Adrenal gland (tissue), 12 donors: ENCODE measurements around the gene PGAM5. TPM values are rescaled to one million over a fixed set of nuclear protein-coding genes. Genes with fewer than 3 reads are reported as not detected.
"Not testable (repeated sequence)": the region's sequence is repeated elsewhere in the genome, so short reads cannot be mapped to it uniquely, and the experiment has no call there.

Experiments
- DNase-seq, 7 donors: peaks; one replicate each; pipeline ENCODE4 v3.0.0-alpha.2; 2019 to 2020
- H3K27ac ChIP-seq, 5 donors: fragments of 200-600 bp; sonication (generic) in 4 of 5; 1 replicate in 3 of 5; 2 replicates in 2 of 5; pipeline versions ENCODE4 v1.5.1 to v1.8.0; 2016 to 2020; ENCODE audit warnings: mild to moderate bottlenecking in 1 of 5
- H3K27me3 ChIP-seq: fragments of 200-600 bp; 2 replicates; pipeline ENCODE4 v1.8.0; 2021
- H3K36me3 ChIP-seq, 2 donors: fragments of 200-600 bp; replicated peaks in 1 of 2; 1 replicate in 1 of 2; 2 replicates in 1 of 2; pipeline versions ENCODE4 v1.5.1 to v1.8.0; 2018 to 2022
- H3K4me1 ChIP-seq, 2 donors: fragments of 200-600 bp; replicated peaks in 1 of 2; 1 replicate in 1 of 2; 2 replicates in 1 of 2; pipeline versions ENCODE4 v1.5.1 to v1.8.0; 2018 to 2021
- H3K4me3 ChIP-seq, 4 donors: fragments of 200-600 bp; sonication (generic) in 3 of 4; one replicate each; pipeline ENCODE4 v1.5.1; 2016 to 2018
- H3K9me3 ChIP-seq, 3 donors: fragments of 200-600 bp; sonication (generic) in 1 of 3; replicated peaks in 1 of 3; 1 replicate in 2 of 3; 2 replicates in 1 of 3; pipeline versions ENCODE4 v1.5.1 to v1.8.0; 2016 to 2021
- CTCF ChIP-seq, 6 experiments: fragments of 450-650 bp in 4 of 6; fragments of 200-600 bp in 2 of 6; sonication (generic) in 1 of 6; IDR thresholded peaks; 1 replicate in 5 of 6; 2 replicates in 1 of 6; pipeline versions ENCODE4 v1.5.1 to v1.8.0; 2016 to 2021; ENCODE audit warnings: antibody characterized with exemption in 6 of 6, mild to moderate bottlenecking in 2 of 6, moderate library complexity in 1 of 6
- POLR2A ChIP-seq, 2 donors: fragments of 450-650 bp; IDR thresholded peaks; one replicate each; pipeline ENCODE4 v1.6.1; 2017; ENCODE audit warnings: antibody characterized with exemption in 2 of 2, mild to moderate bottlenecking in 2 of 2, moderate library complexity in 1 of 2
- WGBS, 4 donors: extraction: QIAGEN DNeasy Blood & Tissue Kit in 2 of 4; methylation state at CpG; one replicate each; pipeline versions ENCODE4 v1.1.5 to v1.1.7; 2013 to 2017; 5-methylcytosine and 5-hydroxymethylcytosine counted together
- intact Hi-C, 2 donors: fragments of 100-400 bp; cut with DNase I; formaldehyde crosslinking; loops; one replicate each; pipeline versions ENCODE4 v1.14.1 to v1.15.0; 2022 to 2023
- polyA plus RNA-seq, 3 donors: library from polyadenylated mRNA; stranded (reverse); fragments of 200-250 nt in 2 of 3; fragments of 350-450 nt in 1 of 3; fragmentation: Illumina TruSeq in 1 of 3; extraction: RNeasy Lipid Tissue Mini Kit (QIAGEN cat#74804) in 1 of 3; gene quantifications; one replicate each; pipeline ENCODE4 v1.2.3, GENCODE V29; 2013 to 2014
- total RNA-seq, 9 donors: library from RNA; depleted of rRNA in 4 of 9; stranded (reverse); fragments of >200 nt in 4 of 9; fragments of 120-200 nt in 1 of 9; fragmentation: NEBNext Ultra II Directional in 1 of 9; extraction: Animal tissue kit (Norgen Biotek cat#: 25700) in 1 of 9; gene quantifications; one replicate each; pipeline versions ENCODE4 v1.1.0 to v1.2.4, GENCODE V29; 2013 to 2023
- donor health status: healthy with polysubstance abuse.
- donor health status: Bipolar disorder and iron deficiency.
- donor health status: DM: yes; HTN: yes; CAD: no.
- donor health status: DM: no; HTN: no; CAD: no.
- donor health status: DM: no; HTN: no; CAD: no.
- donor health status: DM: yes; HTN: yes; CAD: no.

Gene PGAM5
- total and polyA plus RNA-seq, 12 donors, result 12.7 to 53.6 (median 33.2) TPM

GRCh38 chr12:132690112-132690511, 20.5 kb upstream of the PGAM5 start:
- no peak for TF ChIP-seq CTCF (IDR thresholded peaks at IDR 0.05)
- no peak for TF ChIP-seq POLR2A (IDR thresholded peaks at IDR 0.05)
- intact Hi-C loops, result no loop called here
- Histone ChIP-seq H3K27me3 (no peaks in the 10 kb centered on the region), H3K4me3 (no peak overlapping the region), H3K4me1 (peaks cover 6 to 7% of the 10 kb centered on the region in 2 donors), H3K9me3 (no peaks in the 10 kb centered on the region), H3K27ac (no peak overlapping the region), H3K36me3 (no peaks in the 10 kb centered on the region)
- DNase-seq, result no peak
- 92 to 98% (median 97%) methylated on average over 9 of the region's 9 CpGs for WGBS, 4 donors

GRCh38 chr12:132692030-132692429, 18.6 kb upstream of the PGAM5 start:
- DNase-seq, H3K4me1 ChIP-seq, H3K27ac ChIP-seq, H3K4me3 ChIP-seq, intact Hi-C loops, H3K9me3 ChIP-seq, H3K36me3 ChIP-seq, H3K27me3 ChIP-seq: not testable (repeated sequence)
- 100% methylated on average over 2 to 3 of the region's 3 CpGs; no CpG with 5 or more reads in 1 of the 4 donors for WGBS, 4 donors

GRCh38 chr12:132694888-132695287, 15.8 kb upstream of the PGAM5 start:
- DNase-seq, intact Hi-C loops, H3K36me3 ChIP-seq, H3K9me3 ChIP-seq, H3K4me3 ChIP-seq, H3K27ac ChIP-seq, H3K4me1 ChIP-seq, H3K27me3 ChIP-seq: not testable (repeated sequence)
- 87 to 100% (median 97%) methylated on average over 3 of the region's 3 CpGs for WGBS, 4 donors

GRCh38 chr12:132695431-132695830, 15.2 kb upstream of the PGAM5 start:
- Histone ChIP-seq H3K36me3 (peaks cover 0 to 9% of the 10 kb centered on the region in 2 donors), H3K4me3 (no peak overlapping the region), H3K9me3 (no peaks in the 10 kb centered on the region), H3K27me3 (no peaks in the 10 kb centered on the region), H3K4me1 (no peaks in the 10 kb centered on the region), H3K27ac (no peak overlapping the region)
- intact Hi-C loops, result no loop called here
- no peak for TF ChIP-seq POLR2A (IDR thresholded peaks at IDR 0.05)
- TF ChIP-seq CTCF (IDR thresholded peaks at IDR 0.05), result no peak
- 94 to 97% (median 96%) methylated on average over 12 of the region's 12 CpGs for WGBS, 4 donors
- DNase-seq, result no peak

- intact Hi-C loops, result no loop called here
- H3K36me3 ChIP-seq, result peaks cover 0 to 9% of the 10 kb centered on the region in 2 donors
- no peaks in the 10 kb centered on the region for H3K27me3 ChIP-seq
Measured at GRCh38 chr12:132698341-132698740, 12.3 kb upstream of the PGAM5 start.

More at GRCh38 chr12:132698341-132698740, 12.3 kb upstream of the PGAM5 start:
- 75 to 94% (median 89%) methylated on average over 5 of the region's 5 CpGs for WGBS, 4 donors
- Histone ChIP-seq H3K4me1 (no peaks in the 10 kb centered on the region), H3K9me3 (no peaks in the 10 kb centered on the region), H3K4me3 (no peak overlapping the region), H3K27ac (no peak overlapping the region)
- TF ChIP-seq POLR2A (IDR thresholded peaks at IDR 0.05) (no peak), CTCF (IDR thresholded peaks at IDR 0.05) (no peak)
- DNase-seq, result no peak
